ENCODE data around the gene MAML2.

Gene MAML2

GRCh38 chr11:95993438-95994298, 349.3 kb downstream of the MAML2 start:
- DNase-seq: no peak

- no peak for DNase-seq
Measured at GRCh38 chr11:95991545-95991944, 351.4 kb downstream of the MAML2 start.

- no peak for DNase-seq
Measured at GRCh38 chr11:95991101-95991500, 351.9 kb downstream of the MAML2 start.

GRCh38 chr11:95989780-95990179, 353.2 kb downstream of the MAML2 start:
- DNase-seq: no peak

- no peak for DNase-seq
Measured at GRCh38 chr11:95989076-95989605, 353.9 kb downstream of the MAML2 start.

GRCh38 chr11:95985174-95985808, 357.7 kb downstream of the MAML2 start:
- no peak for DNase-seq

- no peak for DNase-seq
Measured at GRCh38 chr11:95984072-95984471, 358.9 kb downstream of the MAML2 start.

GRCh38 chr11:95977534-95978174, 365.3 kb downstream of the MAML2 start:
- DNase-seq: no peak

GRCh38 chr11:95976550-95976949, 366.4 kb downstream of the MAML2 start:
- DNase-seq: no peak

- no peak for DNase-seq
Measured at GRCh38 chr11:95975343-95975742, 367.7 kb downstream of the MAML2 start.

- DNase-seq: no peak
Measured at GRCh38 chr11:95972060-95972459, 370.9 kb downstream of the MAML2 start.

GRCh38 chr11:95968585-95968984, 374.4 kb downstream of the MAML2 start:
- no peak for DNase-seq

- DNase-seq: no peak
Measured at GRCh38 chr11:95964281-95964680, 378.7 kb downstream of the MAML2 start.

- DNase-seq: no peak
Measured at GRCh38 chr11:95961758-95962157, 381.2 kb downstream of the MAML2 start.

- no peak for DNase-seq
Measured at GRCh38 chr11:95950905-95951304, 392.1 kb downstream of the MAML2 start.

- DNase-seq: no peak
Measured at GRCh38 chr11:95948637-95949036, 394.4 kb downstream of the MAML2 start.

GRCh38 chr11:95944623-95945022, 398.4 kb downstream of the MAML2 start:
- DNase-seq: no peak

- no peak for DNase-seq
Measured at GRCh38 chr11:95943546-95943945, 399.4 kb downstream of the MAML2 start.

- DNase-seq: no peak
Measured at GRCh38 chr11:95939091-95939490, 403.9 kb downstream of the MAML2 start.

- DNase-seq: no peak
Measured at GRCh38 chr11:95937358-95937757, 405.6 kb downstream of the MAML2 start.

GRCh38 chr11:95933594-95933993, 409.4 kb downstream of the MAML2 start:
- DNase-seq: no peak

GRCh38 chr11:95931916-95932315, 411.1 kb downstream of the MAML2 start:
- DNase-seq: no peak

- no peak for DNase-seq
Measured at GRCh38 chr11:95930948-95931347, 412.0 kb downstream of the MAML2 start.

GRCh38 chr11:95926726-95927125, 416.3 kb downstream of the MAML2 start:
- no peak for DNase-seq

All from NCI-H1105 treated with DMSO at 0.1 percent for 48 hours (cell line).